B cell (primary cell): ENCODE measurements around the gene CNTNAP2. TPM values are rescaled to one million over a fixed set of nuclear protein-coding genes. Genes with fewer than 3 reads are reported as not detected.

Source experiments
- ATAC-seq: fragments of 200-7000 bp; cut with Tn5 transposase; one replicate; pipeline ENCODE4 v1.10.0; 2021; ENCODE audit warnings: low read depth, mild to moderate bottlenecking, moderate number of reproducible peaks, moderate library complexity
- CTCF ChIA-PET: fragments of 350-600 bp; sonication (Branson Sonifier 250); formaldehyde crosslinking; loops from one replicate; lab custom pipeline; 2021; ENCODE audit warnings: antibody characterized with exemption, inconsistent platforms; lab: Charles Lee
- POLR2A ChIA-PET: fragments of 350-600 bp; sonication (Branson Sonifier 250); formaldehyde crosslinking; loops from one replicate; lab custom pipeline; 2021; ENCODE audit warnings: antibody characterized with exemption; lab: Charles Lee
- DNase-seq: peaks from one replicate; pipeline ENCODE4 v3.0.0; 2013
- H2AFZ ChIP-seq: 2 replicates; pipeline ENCODE4 v1.6.1; 2012; ENCODE audit warnings: mild to moderate bottlenecking, low read depth, low read length; ENCODE audit not compliant: insufficient read depth, poor library complexity, severe bottlenecking
- H3K27ac ChIP-seq, 2 donors: 1 replicate in 1 of 2; 2 replicates in 1 of 2; pipeline ENCODE4 v1.5.1; 2012 to 2013; ENCODE audit warnings: low read length in 2 of 2, mild to moderate bottlenecking in 2 of 2, moderate library complexity in 1 of 2
- H3K27me3 ChIP-seq, 4 experiments: fragments of 200-600 bp in 1 of 4; sonication (generic) in 1 of 4; replicated peaks in 1 of 4; 1 replicate in 2 of 4; 2 replicates in 2 of 4; pipeline versions ENCODE4 v1.6.1 to v1.7.0; 2013 to 2016; ENCODE audit warnings: low read length in 3 of 4, mild to moderate bottlenecking in 2 of 4, mixed read lengths in 1 of 4, moderate library complexity in 1 of 4; ENCODE audit not compliant: insufficient read depth in 4 of 4, control insufficient read depth in 3 of 4; ENCODE audit errors: control extremely low read depth in 1 of 4
- H3K36me3 ChIP-seq, 2 experiments: replicated peaks in 1 of 2; 1 replicate in 1 of 2; 2 replicates in 1 of 2; pipeline versions ENCODE4 v1.6.1 to v1.7.1; 2013; ENCODE audit warnings: low read length in 1 of 2; ENCODE audit not compliant: insufficient read depth in 2 of 2, control insufficient read depth in 1 of 2; ENCODE audit errors: control extremely low read depth in 1 of 2, extremely low read depth in 1 of 2
- H3K4me1 ChIP-seq, 2 donors: fragments of 200-600 bp in 1 of 2; sonication (generic) in 1 of 2; 1 replicate in 1 of 2; 2 replicates in 1 of 2; pipeline versions ENCODE4 v1.5.1 to v1.6.1; 2013 to 2017; ENCODE audit warnings: low read length in 2 of 2; ENCODE audit not compliant: control insufficient read depth in 2 of 2, insufficient read depth in 2 of 2
- H3K4me2 ChIP-seq: replicated peaks from 2 replicates; pipeline ENCODE3; 2012; ENCODE audit warnings: mild to moderate bottlenecking, low read depth, low read length; ENCODE audit not compliant: poor library complexity, severe bottlenecking
- H3K4me3 ChIP-seq, 5 experiments: fragments of 200-600 bp in 1 of 5; sonication (generic) in 1 of 5; 1 replicate in 3 of 5; 2 replicates in 2 of 5; pipeline versions ENCODE4 v1.5.1 to v1.7.0; 2011 to 2016; ENCODE audit warnings: low read length in 4 of 5, mild to moderate bottlenecking in 4 of 5, low read depth in 2 of 5, control low read depth in 1 of 5, moderate library complexity in 1 of 5; ENCODE audit not compliant: insufficient read depth in 1 of 5; ENCODE audit errors: control extremely low read depth in 1 of 5, extremely low read depth in 1 of 5
- H3K79me2 ChIP-seq: fragments of 200-600 bp; sonication (generic); one replicate; pipeline ENCODE4 v1.6.0; 2016; ENCODE audit warnings: low read length; ENCODE audit not compliant: control insufficient read depth, insufficient read depth
- H3K9ac ChIP-seq: fragments of 200-600 bp; sonication (generic); 2 replicates; pipeline ENCODE4 v1.6.1; 2017; ENCODE audit warnings: mild to moderate bottlenecking, low read length, moderate library complexity
- H3K9me3 ChIP-seq, 3 donors: one replicate each; pipeline versions ENCODE4 v1.6.1 to v1.7.1; 2013; ENCODE audit warnings: low read length in 2 of 3; ENCODE audit not compliant: control insufficient read depth in 2 of 3, insufficient read depth in 1 of 3; ENCODE audit errors: control extremely low read depth in 1 of 3
- H4K20me1 ChIP-seq: 2 replicates; pipeline ENCODE4 v1.6.0; 2012; ENCODE audit warnings: mild to moderate bottlenecking, low read length; ENCODE audit not compliant: insufficient read depth, control insufficient read depth, poor library complexity, severe bottlenecking
- H3K27ac Mint-ChIP-seq: one replicate; pipeline ENCODE4 v1.8.0; 2021; ENCODE audit warnings: mixed read lengths
- H3K27me3 Mint-ChIP-seq: one replicate; pipeline ENCODE4 v1.8.0; 2021; ENCODE audit warnings: mixed read lengths
- H3K4me1 Mint-ChIP-seq: one replicate; pipeline ENCODE4 v1.8.0; 2021; ENCODE audit warnings: mixed read lengths
- H3K4me3 Mint-ChIP-seq: one replicate; pipeline ENCODE4 v1.8.0; 2021; ENCODE audit warnings: mixed read lengths
- H3K9me3 Mint-ChIP-seq: one replicate; pipeline ENCODE4 v1.8.0; 2022; ENCODE audit warnings: mixed read lengths; ENCODE audit not compliant: insufficient read depth
- CTCF ChIP-seq: fragments of 200-600 bp; IDR thresholded peaks from one replicate; pipeline ENCODE4 v1.8.0; 2022; ENCODE audit warnings: antibody characterized with exemption, mild to moderate bottlenecking
- EZH2 ChIP-seq: IDR thresholded peaks from 2 replicates; pipeline ENCODE4 v1.6.1; 2012; ENCODE audit warnings: borderline replicate concordance, low read depth, mild to moderate bottlenecking, moderate library complexity, low read length; ENCODE audit not compliant: insufficient read depth, poor library complexity, severe bottlenecking
- WGBS: methylation state at CpG from one replicate; pipeline ENCODE4 v1.1.5; 2013; ENCODE audit warnings: missing lambda C conversion rate; ENCODE audit not compliant: insufficient coverage; 5-methylcytosine and 5-hydroxymethylcytosine counted together
- intact Hi-C: fragments of 100-400 bp; cut with micrococcal nuclease; formaldehyde crosslinking; loops from one replicate; pipeline ENCODE4 v1.10.0; 2022
- polyA plus RNA-seq: library from polyadenylated mRNA; depleted of rRNA; stranded (reverse); fragments of >200 nt; gene quantifications from 2 replicates; pipeline ENCODE4 v1.2.3, GENCODE V29; 2012
- total RNA-seq, 2 donors: library from RNA; stranded (reverse); fragments of 120-200 nt in 1 of 2; gene quantifications; 1 replicate in 1 of 2; 2 replicates in 1 of 2; pipeline versions ENCODE4 v1.2.3 to v1.2.4, GENCODE V29; 2013 to 2022

CNTNAP2 gene
- total and polyA plus RNA-seq, 2 donors (not counting 1 experiment from before 2014, with no cell fraction given), result 7.4 to 16.6 TPM

GRCh38 chr7:146393346-146393745 is 276.7 kb downstream of the CNTNAP2 start:
- no peaks in the 10 kb centered on the region for H3K27me3 ChIP-seq
- H3K9me3 ChIP-seq, result no peaks in the 10 kb centered on the region
- POLR2A ChIA-PET, result no interaction called here
- no peak overlapping the region for H2AFZ ChIP-seq
- 100% methylated on average over 1 of the region's 2 CpGs for WGBS
- no peak for TF ChIP-seq CTCF
- TF ChIP-seq EZH2, result no peak
- no peak overlapping the region for H3K9ac ChIP-seq
- no peaks in the 10 kb centered on the region for H4K20me1 ChIP-seq
- no peak overlapping the region for H3K4me2 ChIP-seq
- ATAC-seq, result no peak
- Mint-ChIP-seq H3K27me3 (no peaks in the 10 kb centered on the region), H3K27ac (no peak overlapping the region), H3K4me3 (no peak overlapping the region), H3K9me3 (no peaks in the 10 kb centered on the region), H3K4me1 (no peaks in the 10 kb centered on the region)
- H3K36me3 ChIP-seq, result no peaks in the 10 kb centered on the region
- DNase-seq, result no peak
- H3K4me3 ChIP-seq, result no peak overlapping the region
- no peaks in the 10 kb centered on the region for H3K4me1 ChIP-seq
- CTCF ChIA-PET, result no interaction called here
- no peaks in the 10 kb centered on the region for H3K79me2 ChIP-seq
- no peak overlapping the region for H3K27ac ChIP-seq
- intact Hi-C loops, result no loop called here

- Histone ChIP-seq H3K79me2 (no peaks in the 10 kb centered on the region), H4K20me1 (no peaks in the 10 kb centered on the region), H3K4me3 (no peak overlapping the region), H3K27ac (no peak overlapping the region), H3K4me2 (no peak overlapping the region), H3K4me1 (no peaks in the 10 kb centered on the region), H2AFZ (no peak overlapping the region), H3K36me3 (no peaks in the 10 kb centered on the region), H3K9me3 (no peaks in the 10 kb centered on the region), H3K9ac (no peak overlapping the region), H3K27me3 (no peaks in the 10 kb centered on the region)
- CTCF ChIA-PET, result no interaction called here
- no peaks in the 10 kb centered on the region for H3K4me1 Mint-ChIP-seq
- DNase-seq (no peak), ATAC-seq (no peak)
- POLR2A ChIA-PET, result no interaction called here
- no peak overlapping the region for H3K27ac Mint-ChIP-seq
- peaks cover 2% of the 10 kb centered on the region for H3K9me3 Mint-ChIP-seq
- intact Hi-C loops, result no loop called here
- H3K27me3 Mint-ChIP-seq, result no peaks in the 10 kb centered on the region
- no peak overlapping the region for H3K4me3 Mint-ChIP-seq
- TF ChIP-seq EZH2 (no peak), CTCF (no peak)
- WGBS, result 80% methylated on average over 1 of the region's 1 CpG
These were observed 280.5 kb downstream of the CNTNAP2 start for GRCh38 chr7:146397141-146397540.
